Measurements from ENCODE around the gene CFAP68. TPM values are rescaled to one million over a fixed set of nuclear protein-coding genes. Genes with fewer than 3 reads are reported as not detected.

CFAP68 gene
- total RNA-seq, 2 donors from 2014 or later: 11.6 to 12.7 TPM

DNA sequence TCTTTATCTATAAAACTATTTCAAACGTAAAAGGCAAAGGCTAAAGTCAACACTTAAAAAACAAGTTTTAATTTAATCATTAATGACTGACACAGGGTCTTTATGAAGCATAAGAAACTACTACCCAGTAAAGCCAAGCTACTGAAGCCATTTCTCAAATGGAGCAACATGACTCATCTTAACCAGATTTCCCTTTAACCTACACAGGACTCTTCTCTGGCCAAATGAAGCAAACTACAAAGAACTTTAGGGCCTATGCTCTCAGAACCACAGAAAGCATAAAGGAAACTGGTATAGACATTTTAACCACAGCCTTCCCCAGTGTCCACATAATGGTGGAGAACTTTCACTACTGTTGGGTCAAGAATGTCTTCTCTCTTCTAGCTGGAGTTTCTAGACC is 42.6 kb upstream of the CFAP68 start:
- H3K4me3 ChIP-seq (ENCODE audit: low read length): no peak overlapping the region
- no peak overlapping the region for H3K9ac ChIP-seq (ENCODE audit: extremely low read depth, low read length, poor library complexity, severe bottlenecking)
- peaks cover 17% of the 10 kb centered on the region for H3K4me1 Mint-ChIP-seq
- peaks cover 15% of the 10 kb centered on the region for H3K4me1 ChIP-seq (ENCODE audit: control insufficient read depth, insufficient read depth, low read length)
- no peaks in the 10 kb centered on the region for H3K27me3 Mint-ChIP-seq (ENCODE audit: insufficient read depth)
- WGBS, 2 experiments (ENCODE audit: insufficient coverage in 1 of 2, insufficient read length in 1 of 2): 69 to 100% methylated on average over 1 of the region's 1 CpG
- no peak overlapping the region for H3K27ac ChIP-seq (ENCODE audit: low read depth, low read length)
- H3K4me3 Mint-ChIP-seq: no peak overlapping the region
- TF ChIP-seq, protein P1, sequence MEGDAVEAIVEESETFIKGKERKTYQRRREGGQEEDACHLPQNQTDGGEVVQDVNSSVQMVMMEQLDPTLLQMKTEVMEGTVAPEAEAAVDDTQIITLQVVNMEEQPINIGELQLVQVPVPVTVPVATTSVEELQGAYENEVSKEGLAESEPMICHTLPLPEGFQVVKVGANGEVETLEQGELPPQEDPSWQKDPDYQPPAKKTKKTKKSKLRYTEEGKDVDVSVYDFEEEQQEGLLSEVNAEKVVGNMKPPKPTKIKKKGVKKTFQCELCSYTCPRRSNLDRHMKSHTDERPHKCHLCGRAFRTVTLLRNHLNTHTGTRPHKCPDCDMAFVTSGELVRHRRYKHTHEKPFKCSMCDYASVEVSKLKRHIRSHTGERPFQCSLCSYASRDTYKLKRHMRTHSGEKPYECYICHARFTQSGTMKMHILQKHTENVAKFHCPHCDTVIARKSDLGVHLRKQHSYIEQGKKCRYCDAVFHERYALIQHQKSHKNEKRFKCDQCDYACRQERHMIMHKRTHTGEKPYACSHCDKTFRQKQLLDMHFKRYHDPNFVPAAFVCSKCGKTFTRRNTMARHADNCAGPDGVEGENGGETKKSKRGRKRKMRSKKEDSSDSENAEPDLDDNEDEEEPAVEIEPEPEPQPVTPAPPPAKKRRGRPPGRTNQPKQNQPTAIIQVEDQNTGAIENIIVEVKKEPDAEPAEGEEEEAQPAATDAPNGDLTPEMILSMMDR (conservative IDR thresholded peaks at IDR 0.05): no peak
- H3K36me3 Mint-ChIP-seq (ENCODE audit: low read depth): peaks cover 6% of the 10 kb centered on the region
- no peaks in the 10 kb centered on the region for H3K27me3 ChIP-seq (ENCODE audit: control insufficient read depth, insufficient read depth, low read length, poor library complexity, severe bottlenecking)
- H3K9me3 ChIP-seq (ENCODE audit: control insufficient read depth, low read length): no peaks in the 10 kb centered on the region
- DNase-seq: no peak
- H3K9me3 Mint-ChIP-seq: no peaks in the 10 kb centered on the region
- peaks cover 26% of the 10 kb centered on the region for H3K36me3 ChIP-seq (ENCODE audit: control insufficient read depth, insufficient read depth, low read length)
- H3K27ac Mint-ChIP-seq: no peak overlapping the region

- Histone ChIP-seq H3K9ac (ENCODE audit: extremely low read depth, low read length, poor library complexity, severe bottlenecking) (no peak overlapping the region), H3K9me3 (ENCODE audit: control insufficient read depth, low read length) (no peaks in the 10 kb centered on the region), H3K27ac (ENCODE audit: low read depth, low read length) (no peak overlapping the region), H3K4me3 (ENCODE audit: low read length) (no peak overlapping the region), H3K36me3 (ENCODE audit: control insufficient read depth, insufficient read depth, low read length) (peaks cover 24% of the 10 kb centered on the region), H3K27me3 (ENCODE audit: control insufficient read depth, insufficient read depth, low read length, poor library complexity, severe bottlenecking) (no peaks in the 10 kb centered on the region), H3K4me1 (ENCODE audit: control insufficient read depth, insufficient read depth, low read length) (peaks cover 15% of the 10 kb centered on the region)
- no peaks in the 10 kb centered on the region for H3K27me3 Mint-ChIP-seq (ENCODE audit: insufficient read depth)
- H3K4me3 Mint-ChIP-seq: no peak overlapping the region
- no peaks in the 10 kb centered on the region for H3K9me3 Mint-ChIP-seq
- H3K4me1 Mint-ChIP-seq: peaks cover 17% of the 10 kb centered on the region
- H3K27ac Mint-ChIP-seq: no peak overlapping the region
- DNase-seq: no peak
- peaks cover 6% of the 10 kb centered on the region for H3K36me3 Mint-ChIP-seq (ENCODE audit: low read depth)
- WGBS, 2 experiments (ENCODE audit: insufficient coverage in 1 of 2, insufficient read length in 1 of 2): 85 to 97% methylated on average over 3 to 5 of the region's 5 CpGs
- TF ChIP-seq, protein P1 (conservative IDR thresholded peaks at IDR 0.05): no peak
Observed at GRCh38 chr11:111837366-111837891, 41.9 kb upstream of the CFAP68 start.

- H3K27me3 ChIP-seq (ENCODE audit: control insufficient read depth, insufficient read depth, low read length, poor library complexity, severe bottlenecking): no peaks in the 10 kb centered on the region
- no peak overlapping the region for H3K4me3 Mint-ChIP-seq
- H3K27ac Mint-ChIP-seq: no peak overlapping the region
- H3K36me3 Mint-ChIP-seq (ENCODE audit: low read depth): peaks cover 6% of the 10 kb centered on the region
- H3K4me3 ChIP-seq (ENCODE audit: low read length): no peak overlapping the region
- H3K9me3 ChIP-seq (ENCODE audit: control insufficient read depth, low read length): no peaks in the 10 kb centered on the region
- TF ChIP-seq, protein P1 (conservative IDR thresholded peaks at IDR 0.05): no peak
- H3K9ac ChIP-seq (ENCODE audit: extremely low read depth, low read length, poor library complexity, severe bottlenecking): no peak overlapping the region
- no peaks in the 10 kb centered on the region for H3K27me3 Mint-ChIP-seq (ENCODE audit: insufficient read depth)
- H3K4me1 ChIP-seq (ENCODE audit: control insufficient read depth, insufficient read depth, low read length): peaks cover 15% of the 10 kb centered on the region
- no peak for DNase-seq
- peaks cover 24% of the 10 kb centered on the region for H3K36me3 ChIP-seq (ENCODE audit: control insufficient read depth, insufficient read depth, low read length)
- WGBS, 2 experiments (ENCODE audit: insufficient coverage in 1 of 2, insufficient read length in 1 of 2): 96% methylated on average over 4 to 5 of the region's 5 CpGs
- H3K9me3 Mint-ChIP-seq: no peaks in the 10 kb centered on the region
- peaks cover 17% of the 10 kb centered on the region for H3K4me1 Mint-ChIP-seq
- H3K27ac ChIP-seq (ENCODE audit: low read depth, low read length): no peak overlapping the region
Observed at GRCh38 chr11:111838054-111838453, 41.3 kb upstream of the CFAP68 start.

Measured in endodermal cell (in vitro differentiated cells).